HepG2 (cell line): Measurements from ENCODE around the gene DRAXIN. TPM values are rescaled to one million over a fixed set of nuclear protein-coding genes. Genes with fewer than 3 reads are reported as not detected.

Source experiments
- BCL3 ChIP-seq: sonication (generic); formaldehyde crosslinking; IDR thresholded peaks from 2 replicates; pipeline ENCODE4 v1.5.1; 2020; ENCODE audit warnings: mild to moderate bottlenecking, missing genetic modification reagents, moderate library complexity
- BORCS8-MEF2B ChIP-seq: sonication (generic); formaldehyde crosslinking; IDR thresholded peaks from 2 replicates; pipeline ENCODE4 v1.8.0; 2022; ENCODE audit warnings: mild to moderate bottlenecking, missing genetic modification reagents
- ELF3 ChIP-seq: IDR thresholded peaks from 2 replicates; pipeline ENCODE4 v1.6.1; 2016; ENCODE audit warnings: missing genetic modification reagents, missing compliant biosample characterization
- FOXM1 ChIP-seq: sonication (generic); formaldehyde crosslinking; IDR thresholded peaks from 2 replicates; pipeline ENCODE4 v1.5.0; 2020; ENCODE audit warnings: missing genetic modification reagents
- GRHL1 ChIP-seq: sonication (generic); formaldehyde crosslinking; conservative IDR thresholded peaks from 2 replicates; pipeline ENCODE4 v1.8.0; 2022; ENCODE audit warnings: missing genetic modification reagents
- KDM4B ChIP-seq: sonication (generic); formaldehyde crosslinking; IDR thresholded peaks from 2 replicates; pipeline ENCODE4 v1.4.0; 2020; ENCODE audit warnings: missing genetic modification reagents
- KMT2A ChIP-seq: sonication (generic); formaldehyde crosslinking; IDR thresholded peaks from 2 replicates; pipeline ENCODE4 v1.4.0; 2020; ENCODE audit warnings: missing genetic modification reagents
- NFE2L1 ChIP-seq: sonication (generic); formaldehyde crosslinking; IDR thresholded peaks from 2 replicates; pipeline ENCODE4 v1.4.0; 2020; ENCODE audit warnings: missing genetic modification reagents, mild to moderate bottlenecking, borderline replicate concordance
- PHF21A ChIP-seq: sonication (generic); formaldehyde crosslinking; IDR thresholded peaks from 2 replicates; pipeline ENCODE4 v1.5.0; 2020; ENCODE audit warnings: mild to moderate bottlenecking, missing genetic modification reagents
- PHF5A ChIP-seq: IDR thresholded peaks from one replicate; pipeline ENCODE4 v1.6.1; 2018; ENCODE audit warnings: low read depth, missing genetic modification reagents; ENCODE audit not compliant: unreplicated experiment
- SMAD9 ChIP-seq: sonication (generic); formaldehyde crosslinking; IDR thresholded peaks from 2 replicates; pipeline ENCODE4 v1.5.1; 2020; ENCODE audit warnings: mild to moderate bottlenecking, missing genetic modification reagents
- SNAI1 ChIP-seq: sonication (generic); formaldehyde crosslinking; IDR thresholded peaks from 2 replicates; pipeline ENCODE4 v1.5.0; 2020; ENCODE audit warnings: mild to moderate bottlenecking, missing genetic modification reagents, borderline replicate concordance
- TFAP4 ChIP-seq: sonication (generic); IDR thresholded peaks from 2 replicates; pipeline ENCODE4 v1.6.1; 2016; ENCODE audit warnings: low read depth, borderline replicate concordance
- THAP9 ChIP-seq: sonication (generic); formaldehyde crosslinking; IDR thresholded peaks from 2 replicates; pipeline ENCODE4; 2020; ENCODE audit warnings: missing genetic modification reagents, mild to moderate bottlenecking, borderline replicate concordance
- YEATS2 ChIP-seq: sonication (generic); formaldehyde crosslinking; IDR thresholded peaks from 2 replicates; pipeline ENCODE4 v1.4.0; 2020; ENCODE audit warnings: missing genetic modification reagents, borderline replicate concordance
- ZNF362 ChIP-seq: sonication (generic); formaldehyde crosslinking; IDR thresholded peaks from 2 replicates; pipeline ENCODE4 v1.4.0; 2020; ENCODE audit warnings: missing genetic modification reagents, mild to moderate bottlenecking, borderline replicate concordance
- ZNF496 ChIP-seq: sonication (generic); formaldehyde crosslinking; IDR thresholded peaks from 2 replicates; pipeline ENCODE4 v1.8.1; 2023; ENCODE audit warnings: mild to moderate bottlenecking, moderate library complexity, missing genetic modification reagents; ENCODE audit not compliant: insufficient replicate concordance
- ZNF724P ChIP-seq: sonication (generic); formaldehyde crosslinking; IDR thresholded peaks from 2 replicates; pipeline ENCODE4 v1.8.0; 2022; ENCODE audit warnings: missing genetic modification reagents, borderline replicate concordance
- polyA plus RNA-seq, 8 experiments: library from polyadenylated mRNA; depleted of rRNA in 3 of 8; stranded (reverse) in 7 of 8; unstranded in 1 of 8; fragments of >200 nt; fragmentation: Illumina TruSeq in 4 of 8; extraction: Trizol in 4 of 8; gene quantifications; 2 replicates each; pipeline versions ENCODE4 v1.2.1 to v1.2.3, GENCODE V29; 2011 to 2016; ENCODE audit warnings: low read depth in 4 of 8, missing spikeins in 1 of 8, mixed read lengths in 1 of 8; ENCODE audit not compliant: insufficient read depth in 1 of 8
- total RNA-seq, 5 experiments: library from RNA; depleted of rRNA; stranded (reverse); fragments of >200 nt; fragmentation: Illumina TruSeq; extraction: Trizol; gene quantifications; 2 replicates each; pipeline ENCODE4 v1.2.3, GENCODE V29; 2016; ENCODE audit warnings: low read depth in 1 of 5
- TF ChIP-seq, protein P1 (sequence below): IDR thresholded peaks from 2 replicates; pipeline ENCODE4 v1.6.1; 2016

Gene DRAXIN
- total and polyA plus RNA-seq, 2 of the 13 experiments (the other 11 are each of a cell fraction or from before 2014, with no cell fraction given), result 0.02 TPM; not detected in 1

GRCh38 chr1:11681071-11681771 is 10.3 kb upstream of the DRAXIN start, which contains the start of gene MAD2L2 (continued):
- TF ChIP-seq, protein P1, sequence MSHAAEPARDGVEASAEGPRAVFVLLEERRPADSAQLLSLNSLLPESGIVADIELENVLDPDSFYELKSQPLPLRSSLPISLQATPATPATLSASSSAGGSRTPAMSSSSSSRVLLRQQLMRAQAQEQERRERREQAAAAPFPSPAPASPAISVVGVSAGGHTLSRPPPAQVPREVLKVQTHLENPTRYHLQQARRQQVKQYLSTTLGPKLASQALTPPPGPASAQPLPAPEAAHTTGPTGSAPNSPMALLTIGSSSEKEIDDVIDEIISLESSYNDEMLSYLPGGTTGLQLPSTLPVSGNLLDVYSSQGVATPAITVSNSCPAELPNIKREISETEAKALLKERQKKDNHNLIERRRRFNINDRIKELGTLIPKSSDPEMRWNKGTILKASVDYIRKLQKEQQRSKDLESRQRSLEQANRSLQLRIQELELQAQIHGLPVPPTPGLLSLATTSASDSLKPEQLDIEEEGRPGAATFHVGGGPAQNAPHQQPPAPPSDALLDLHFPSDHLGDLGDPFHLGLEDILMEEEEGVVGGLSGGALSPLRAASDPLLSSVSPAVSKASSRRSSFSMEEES, result no peak
- peak; percentile 32; the same call in 1 of the 2 replicates for TF ChIP-seq ELF3 (CRISPR knock-in tag)
- no peak for TF ChIP-seq YEATS2 (CRISPR knock-in tag)
- no peak for TF ChIP-seq BORCS8-MEF2B (CRISPR knock-in tag)
- no peak for TF ChIP-seq ZNF496 (CRISPR knock-in tag)
- no peak for TF ChIP-seq NFE2L1 (CRISPR knock-in tag)
- no peak for TF ChIP-seq KDM4B (CRISPR knock-in tag)
- TF ChIP-seq TFAP4, result no peak
- TF ChIP-seq PHF5A (CRISPR knock-in tag), result no peak
- TF ChIP-seq GRHL1 (CRISPR knock-in tag), result no peak
- TF ChIP-seq SNAI1 (CRISPR knock-in tag), result no peak
- no peak for TF ChIP-seq ZNF724P (CRISPR knock-in tag)
- TF ChIP-seq FOXM1 (CRISPR knock-in tag), result no peak
- TF ChIP-seq ZNF362 (CRISPR knock-in tag), result no peak
- TF ChIP-seq THAP9 (CRISPR knock-in tag), result no peak
- TF ChIP-seq BCL3, result no peak; the same call in 1 of the 2 replicates
- TF ChIP-seq KMT2A (CRISPR knock-in tag), result no peak
- no peak for TF ChIP-seq SMAD9 (CRISPR knock-in tag)
- peak; percentile 63 for TF ChIP-seq PHF21A (CRISPR knock-in tag)
